CD14-positive monocyte (primary cell): ENCODE results near the gene TAF1B. TPM values are rescaled to one million over a fixed set of nuclear protein-coding genes. Genes with fewer than 3 reads are reported as not detected.

Experiments used
- DNase-seq, 3 donors: peaks; one replicate each; pipeline ENCODE4 v3.0.0-alpha.2; 2011 to 2022
- H2AFZ ChIP-seq: 2 replicates; pipeline ENCODE4 v1.6.0; 2012; ENCODE audit warnings: mild to moderate bottlenecking, low read depth, low read length, inconsistent platforms; ENCODE audit not compliant: insufficient read depth, poor library complexity, severe bottlenecking
- H3K27ac ChIP-seq, 2 donors: 1 replicate in 1 of 2; 2 replicates in 1 of 2; pipeline ENCODE4 v1.5.1; 2012 to 2013; ENCODE audit warnings: low read length in 2 of 2, control low read depth in 1 of 2, inconsistent platforms in 1 of 2, low read depth in 1 of 2, mild to moderate bottlenecking in 1 of 2
- H3K27me3 ChIP-seq, 2 donors: one replicate each; pipeline versions ENCODE4 v1.6.0 to v1.6.1; 2011 to 2013; ENCODE audit warnings: low read length in 2 of 2; ENCODE audit not compliant: control insufficient read depth in 2 of 2, insufficient read depth in 2 of 2
- H3K36me3 ChIP-seq, 2 donors: replicated peaks in 1 of 2; 1 replicate in 1 of 2; 2 replicates in 1 of 2; pipeline versions ENCODE4 v1.5.1 to v1.6.1; 2012 to 2013; ENCODE audit warnings: low read length in 2 of 2, control low read depth in 1 of 2, inconsistent platforms in 1 of 2, mild to moderate bottlenecking in 1 of 2; ENCODE audit not compliant: insufficient read depth in 2 of 2, control insufficient read depth in 1 of 2
- H3K4me1 ChIP-seq, 2 donors: 1 replicate in 1 of 2; 2 replicates in 1 of 2; pipeline versions ENCODE4 v1.5.1 to v1.6.1; 2012 to 2013; ENCODE audit warnings: low read length in 2 of 2, control low read depth in 1 of 2, inconsistent platforms in 1 of 2, mild to moderate bottlenecking in 1 of 2, moderate library complexity in 1 of 2; ENCODE audit not compliant: insufficient read depth in 2 of 2, control insufficient read depth in 1 of 2
- H3K4me2 ChIP-seq: replicated peaks from 2 replicates; pipeline ENCODE3; 2012; ENCODE audit warnings: low read length, moderate library complexity, mild to moderate bottlenecking; ENCODE audit not compliant: poor library complexity, severe bottlenecking; ENCODE audit errors: extremely low read depth
- H3K4me3 ChIP-seq, 3 experiments: fragments of 200-600 bp in 1 of 3; sonication (generic) in 1 of 3; replicated peaks in 1 of 3; 1 replicate in 2 of 3; 2 replicates in 1 of 3; pipeline ENCODE4 v1.5.1; 2011 to 2013; ENCODE audit warnings: low read length in 3 of 3, mild to moderate bottlenecking in 3 of 3, control low read depth in 2 of 3, low read depth in 2 of 3, inconsistent platforms in 1 of 3, moderate library complexity in 1 of 3
- H3K79me2 ChIP-seq: 2 replicates; pipeline ENCODE4 v1.6.0; 2012; ENCODE audit warnings: mild to moderate bottlenecking, control low read depth, inconsistent platforms, low read length, moderate library complexity; ENCODE audit not compliant: insufficient read depth
- H3K9ac ChIP-seq: 2 replicates; pipeline ENCODE4 v1.6.0; 2017; ENCODE audit warnings: low read length, mild to moderate bottlenecking; ENCODE audit not compliant: insufficient read depth, poor library complexity, severe bottlenecking
- H3K9me3 ChIP-seq, 2 donors: replicated peaks in 1 of 2; 1 replicate in 1 of 2; 2 replicates in 1 of 2; pipeline versions ENCODE4 v1.5.1 to v1.6.1; 2012 to 2013; ENCODE audit warnings: low read length in 2 of 2, control low read depth in 1 of 2; ENCODE audit not compliant: control insufficient read depth in 1 of 2, insufficient read depth in 1 of 2
- H4K20me1 ChIP-seq: 2 replicates; pipeline ENCODE4 v1.6.0; 2012; ENCODE audit warnings: mild to moderate bottlenecking, low read length, control low read depth, moderate library complexity; ENCODE audit not compliant: insufficient read depth
- H3K27ac Mint-ChIP-seq, 7 donors: one replicate each; pipeline ENCODE4 v1.8.0; 2020; ENCODE audit warnings: mild to moderate bottlenecking in 7 of 7, mixed read lengths in 7 of 7, moderate library complexity in 6 of 7, inconsistent platforms in 2 of 7
- H3K27me3 Mint-ChIP-seq, 3 donors: one replicate each; pipeline ENCODE4 v1.8.0; 2021 to 2022; ENCODE audit warnings: low read depth in 3 of 3, mild to moderate bottlenecking in 3 of 3, mixed read lengths in 3 of 3, moderate library complexity in 3 of 3, inconsistent platforms in 1 of 3
- H3K36me3 Mint-ChIP-seq, 2 donors: one replicate each; pipeline ENCODE4 v1.8.0; 2020; ENCODE audit warnings: mixed read lengths in 2 of 2, inconsistent platforms in 1 of 2, mild to moderate bottlenecking in 1 of 2
- H3K4me1 Mint-ChIP-seq: one replicate; pipeline ENCODE4 v1.8.0; 2020; ENCODE audit warnings: mild to moderate bottlenecking, mixed read lengths
- H3K4me3 Mint-ChIP-seq, 2 donors: one replicate each; pipeline ENCODE4 v1.8.0; 2020; ENCODE audit warnings: mild to moderate bottlenecking in 2 of 2, mixed read lengths in 2 of 2, moderate library complexity in 1 of 2
- H3K9me3 Mint-ChIP-seq, 7 donors: one replicate each; pipeline ENCODE4 v1.8.0; 2020 to 2022; ENCODE audit warnings: mixed read lengths in 7 of 7, mild to moderate bottlenecking in 6 of 7, moderate library complexity in 6 of 7, inconsistent platforms in 2 of 7
- CTCF ChIP-seq: fragments of 200-600 bp; IDR thresholded peaks from one replicate; pipeline ENCODE4 v1.8.0; 2022; ENCODE audit warnings: antibody characterized with exemption, mild to moderate bottlenecking
- WGBS: methylation state at CpG from one replicate; pipeline ENCODE4 v1.1.5; 2013; ENCODE audit warnings: missing lambda C conversion rate; ENCODE audit not compliant: insufficient coverage; 5-methylcytosine and 5-hydroxymethylcytosine counted together
- intact Hi-C, 2 donors: fragments of 100-400 bp; cut with micrococcal nuclease; formaldehyde crosslinking; loops; one replicate each; pipeline versions ENCODE4 v1.15.0 to v1.15.1; 2023
- polyA plus RNA-seq, 3 donors: library from polyadenylated mRNA; depleted of rRNA in 1 of 3; unstranded in 2 of 3; stranded (reverse) in 1 of 3; fragments of 300-500 nt in 2 of 3; fragments of >200 nt in 1 of 3; fragmentation: Illumina TruSeq in 2 of 3; gene quantifications; 1 replicate in 2 of 3; 2 replicates in 1 of 3; pipeline ENCODE4 v1.2.3, GENCODE V29; 2012 to 2021

The TAF1B gene
- polyA plus RNA-seq, 3 donors = 6.0 to 8.4 (median 7.2) TPM

GRCh38 chr2:9892236-9892635 is 49.0 kb downstream of the TAF1B start:
- intact Hi-C loops = no loop called here
- peaks cover 0 to 5% of the 10 kb centered on the region in 2 donors for H3K4me1 ChIP-seq
- peaks cover 3 to 47% of the 10 kb centered on the region in 2 donors for H3K36me3 ChIP-seq
- H3K9me3 ChIP-seq = no peaks in the 10 kb centered on the region
- peaks cover 15% of the 10 kb centered on the region for H3K4me1 Mint-ChIP-seq
- no peak overlapping the region for H3K4me2 ChIP-seq
- H3K4me3 ChIP-seq = no peak overlapping the region
- H2AFZ ChIP-seq = no peak overlapping the region
- no peak for TF ChIP-seq CTCF
- peaks cover 3 to 6% (median 5%) of the 10 kb centered on the region in 7 donors for H3K9me3 Mint-ChIP-seq
- H4K20me1 ChIP-seq = no peaks in the 10 kb centered on the region
- no peak overlapping the region for H3K27ac ChIP-seq
- H3K27ac Mint-ChIP-seq = no peak overlapping the region
- no peaks in the 10 kb centered on the region for H3K79me2 ChIP-seq
- peaks cover 0 to 1% (median 0%) of the 10 kb centered on the region in 3 donors for H3K27me3 Mint-ChIP-seq
- H3K36me3 Mint-ChIP-seq = peaks cover 38 to 41% of the 10 kb centered on the region in 2 donors
- 100% methylated on average over 2 of the region's 4 CpGs for WGBS
- no peak for DNase-seq
- no peak overlapping the region for H3K9ac ChIP-seq
- no peaks in the 10 kb centered on the region for H3K27me3 ChIP-seq
- H3K4me3 Mint-ChIP-seq = no peak overlapping the region

- no peak for DNase-seq
- Mint-ChIP-seq H3K4me1 (peaks cover 17% of the 10 kb centered on the region), H3K27ac (peak overlapping the region in 1 of 7 donors; percentile 65), H3K27me3 (no peaks in the 10 kb centered on the region), H3K36me3 (peaks cover 25 to 27% of the 10 kb centered on the region in 2 donors), H3K4me3 (no peak overlapping the region), H3K9me3 (no peaks in the 10 kb centered on the region)
- H3K27me3 ChIP-seq = no peaks in the 10 kb centered on the region
- no CpG with 5 or more reads among the region's 7 CpGs for WGBS
- intact Hi-C loops = no loop called here
- no peaks in the 10 kb centered on the region for H4K20me1 ChIP-seq
- no peak overlapping the region for H3K27ac ChIP-seq
- TF ChIP-seq CTCF = no peak
- H3K4me2 ChIP-seq = no peak overlapping the region
- H3K9ac ChIP-seq = no peak overlapping the region
- peaks cover 3 to 31% of the 10 kb centered on the region in 2 donors for H3K36me3 ChIP-seq
- no peak overlapping the region for H3K4me3 ChIP-seq
- no peaks in the 10 kb centered on the region for H3K79me2 ChIP-seq
- no peaks in the 10 kb centered on the region for H3K9me3 ChIP-seq
- no peak overlapping the region for H2AFZ ChIP-seq
- peaks cover 4 to 15% of the 10 kb centered on the region in 2 donors for H3K4me1 ChIP-seq
These were observed 52.7 kb downstream of the TAF1B start for GRCh38 chr2:9895669-9896590.
